HCT116 (cell line): ENCODE measurements around the gene FN3KRP. TPM values are rescaled to one million over a fixed set of nuclear protein-coding genes. Genes with fewer than 3 reads are reported as not detected.

Experiments used
- ATAC-seq: fragments of 200-7000 bp; cut with Tn5 transposase; 2 replicates; pipeline ENCODE4 v1.9.1; 2020; ENCODE audit warnings: mild to moderate bottlenecking, moderate library complexity
- BruUV-seq: library from RNA; stranded (reverse); fragments of 400-500 nt; replicated peaks from 2 replicates; lab custom pipeline; 2021; lab: Mats Ljungman, UMichigan
- CTCF ChIA-PET: fragments of 300-600 bp; sonication (Branson Sonifier 250); formaldehyde crosslinking; loops from one replicate; lab custom pipeline; 2021; ENCODE audit warnings: antibody characterized with exemption; lab: Charles Lee
- POLR2A ChIA-PET: fragments of 300-600, 350-600 bp; sonication (Branson Sonifier 250); formaldehyde crosslinking; loops from one replicate; lab custom pipeline; 2021; ENCODE audit warnings: antibody characterized with exemption; lab: Charles Lee
- RAD21 ChIA-PET, 2 experiments: fragments of 300-600 bp; sonication (Branson Sonifier 250); formaldehyde crosslinking; loops; one replicate each; lab custom pipeline; 2023; ENCODE audit warnings: low total read pairs in 2 of 2; ENCODE audit not compliant: uncharacterized antibody in 2 of 2, unreplicated experiment in 2 of 2, low non-redundant PET in 1 of 2; lab: Charles Lee
- DNase-seq: peaks from one replicate; pipeline ENCODE4 v3.0.0-alpha.2; 2010; ENCODE audit warnings: low read depth, low spot score
- H2AFZ ChIP-seq: fragments of 200-600 bp; shearing (Covaris generic), sonication (generic); 2 replicates; pipeline ENCODE4 v1.6.1; 2017; ENCODE audit warnings: low read depth, mixed run types, mixed read lengths, antibody characterized with exemption, low read length; ENCODE audit not compliant: poor library complexity, severe bottlenecking
- H3K27ac ChIP-seq: 2 replicates; pipeline ENCODE4 v1.5.1; 2012; ENCODE audit warnings: low read depth, low read length
- H3K27me3 ChIP-seq: fragments of 200-600 bp; sonication (generic); 2 replicates; pipeline ENCODE4 v1.6.1; 2016; ENCODE audit warnings: mixed run types, low read length, mixed read lengths; ENCODE audit not compliant: insufficient read depth
- H3K36me3 ChIP-seq, 2 experiments: fragments of 200-500 bp in 1 of 2; fragments of 200-600 bp in 1 of 2; sonication (Bioruptor generic) in 1 of 2; sonication (generic) in 1 of 2; 2 replicates each; pipeline versions ENCODE4 v1.5.1 to v1.6.1; 2014 to 2016; ENCODE audit warnings: low read length in 2 of 2, inconsistent platforms in 1 of 2, mixed read lengths in 1 of 2, mixed run types in 1 of 2; ENCODE audit not compliant: insufficient read depth in 2 of 2, control insufficient read depth in 1 of 2
- H3K4me1 ChIP-seq, 2 experiments: fragments of 200-600 bp in 1 of 2; sonication (generic) in 1 of 2; 2 replicates each; pipeline versions ENCODE4 v1.5.1 to v1.6.1; 2012 to 2017; ENCODE audit warnings: low read length in 2 of 2, inconsistent platforms in 1 of 2, mild to moderate bottlenecking in 1 of 2, mixed read lengths in 1 of 2, mixed run types in 1 of 2, moderate library complexity in 1 of 2; ENCODE audit not compliant: insufficient read depth in 2 of 2, control insufficient read depth in 1 of 2
- H3K4me2 ChIP-seq: fragments of 200-600 bp; sonication (generic); 2 replicates; pipeline ENCODE4 v1.6.1; 2017; ENCODE audit warnings: mixed run types, low read length, mixed read lengths
- H3K4me3 ChIP-seq, 2 experiments: fragments of 200-600 bp in 1 of 2; sonication (generic) in 1 of 2; replicated peaks in 1 of 2; 2 replicates each; pipeline ENCODE4 v1.5.1; 2011 to 2016; ENCODE audit warnings: low read length in 2 of 2, control low read depth in 1 of 2, low read depth in 1 of 2, mild to moderate bottlenecking in 1 of 2, mixed read lengths in 1 of 2, mixed run types in 1 of 2
- H3K79me2 ChIP-seq: fragments of 200-600 bp; sonication (generic); 2 replicates; pipeline ENCODE4 v1.6.1; 2017; ENCODE audit warnings: mild to moderate bottlenecking, mixed run types, low read length, moderate library complexity, mixed read lengths; ENCODE audit not compliant: insufficient read depth
- H3K9ac ChIP-seq: fragments of 200-600 bp; sonication (generic); 2 replicates; pipeline ENCODE4 v1.6.1; 2016; ENCODE audit warnings: low read length, mixed read lengths
- H3K9me2 ChIP-seq: fragments of 200-600 bp; sonication (generic), shearing (Covaris generic); 2 replicates; pipeline ENCODE4 v1.6.1; 2017; ENCODE audit warnings: mixed run types, mild to moderate bottlenecking, moderate library complexity; ENCODE audit not compliant: insufficient read depth
- H3K9me3 ChIP-seq, 2 experiments: fragments of 200-500 bp in 1 of 2; fragments of 200-600 bp in 1 of 2; sonication (Bioruptor generic) in 1 of 2; sonication (generic) in 1 of 2; 2 replicates each; pipeline ENCODE4 v1.6.1; 2014 to 2017; ENCODE audit warnings: low read length in 2 of 2, mixed read lengths in 2 of 2, inconsistent platforms in 1 of 2, low read depth in 1 of 2, mild to moderate bottlenecking in 1 of 2, mixed run types in 1 of 2, moderate library complexity in 1 of 2; ENCODE audit not compliant: control insufficient read depth in 1 of 2, insufficient read depth in 1 of 2
- H4K20me1 ChIP-seq: fragments of 200-600 bp; sonication (generic), shearing (Covaris generic); 2 replicates; pipeline ENCODE4 v1.6.1; 2017; ENCODE audit warnings: mixed run types, mild to moderate bottlenecking, moderate library complexity; ENCODE audit not compliant: insufficient read depth
- ATF3 ChIP-seq: IDR thresholded peaks from 2 replicates; pipeline ENCODE4 v1.6.1; 2012
- CBX3 ChIP-seq: IDR thresholded peaks from 2 replicates; pipeline ENCODE4 v1.6.1; 2012; ENCODE audit warnings: low read depth
- EGR1 ChIP-seq: IDR thresholded peaks from 2 replicates; pipeline ENCODE4 v1.6.1; 2012; ENCODE audit warnings: low read depth
- ELF1 ChIP-seq: IDR thresholded peaks from 2 replicates; pipeline ENCODE4 v1.6.1; 2012; ENCODE audit warnings: low read depth, borderline replicate concordance
- EZH2 ChIP-seq: fragments of 200-600 bp; sonication (generic); IDR thresholded peaks from 2 replicates; pipeline ENCODE4 v1.6.1; 2017; ENCODE audit warnings: antibody characterized with exemption, mixed run types
- FOSL1 ChIP-seq: IDR thresholded peaks from 2 replicates; pipeline ENCODE4 v1.6.1; 2012; ENCODE audit warnings: low read depth
- JUND ChIP-seq: IDR thresholded peaks from 2 replicates; pipeline ENCODE4 v1.6.1; 2012
- MAX ChIP-seq: IDR thresholded peaks from 2 replicates; pipeline ENCODE4 v1.6.1; 2012
- POLR2AphosphoS5 ChIP-seq: IDR thresholded peaks from 2 replicates; pipeline ENCODE4 v1.6.1; 2011; ENCODE audit warnings: mild to moderate bottlenecking, low read depth, low read length, moderate library complexity
- SP1 ChIP-seq: IDR thresholded peaks from 2 replicates; pipeline ENCODE4 v1.6.1; 2012; ENCODE audit warnings: low read depth
- YY1 ChIP-seq: IDR thresholded peaks from 2 replicates; pipeline ENCODE4 v1.6.1; 2011; ENCODE audit warnings: low read length, low read depth, moderate library complexity, mild to moderate bottlenecking; ENCODE audit not compliant: insufficient replicate concordance; ENCODE audit errors: extremely low read depth
- ZFX ChIP-seq: fragments of 450-650 bp; IDR thresholded peaks from 2 replicates; pipeline ENCODE4 v1.6.1; 2017
- ZNF274 ChIP-seq: fragments of 200-500 bp; sonication (Bioruptor generic); IDR thresholded peaks from 2 replicates; pipeline ENCODE4 v1.6.1; 2014; ENCODE audit warnings: mild to moderate bottlenecking, low read depth, low read length, inconsistent platforms
- intact Hi-C: fragments of 100-400 bp; cut with micrococcal nuclease; formaldehyde crosslinking; loops from 2 replicates; pipeline ENCODE4 v1.10.0; 2022
- total RNA-seq: library from RNA; stranded (reverse); gene quantifications from one replicate; pipeline ENCODE4 v1.2.1, GENCODE V29; 2021; ENCODE audit not compliant: unreplicated experiment
- TF ChIP-seq, protein P1 (sequence below): IDR thresholded peaks from 2 replicates; pipeline ENCODE4 v1.6.1; 2011; ENCODE audit warnings: mild to moderate bottlenecking, low read length, moderate library complexity; ENCODE audit not compliant: insufficient replicate concordance; ENCODE audit errors: extremely low read depth

Gene FN3KRP
- total RNA-seq, 1 experiment from 2014 or later = 35.2 TPM

DNA sequence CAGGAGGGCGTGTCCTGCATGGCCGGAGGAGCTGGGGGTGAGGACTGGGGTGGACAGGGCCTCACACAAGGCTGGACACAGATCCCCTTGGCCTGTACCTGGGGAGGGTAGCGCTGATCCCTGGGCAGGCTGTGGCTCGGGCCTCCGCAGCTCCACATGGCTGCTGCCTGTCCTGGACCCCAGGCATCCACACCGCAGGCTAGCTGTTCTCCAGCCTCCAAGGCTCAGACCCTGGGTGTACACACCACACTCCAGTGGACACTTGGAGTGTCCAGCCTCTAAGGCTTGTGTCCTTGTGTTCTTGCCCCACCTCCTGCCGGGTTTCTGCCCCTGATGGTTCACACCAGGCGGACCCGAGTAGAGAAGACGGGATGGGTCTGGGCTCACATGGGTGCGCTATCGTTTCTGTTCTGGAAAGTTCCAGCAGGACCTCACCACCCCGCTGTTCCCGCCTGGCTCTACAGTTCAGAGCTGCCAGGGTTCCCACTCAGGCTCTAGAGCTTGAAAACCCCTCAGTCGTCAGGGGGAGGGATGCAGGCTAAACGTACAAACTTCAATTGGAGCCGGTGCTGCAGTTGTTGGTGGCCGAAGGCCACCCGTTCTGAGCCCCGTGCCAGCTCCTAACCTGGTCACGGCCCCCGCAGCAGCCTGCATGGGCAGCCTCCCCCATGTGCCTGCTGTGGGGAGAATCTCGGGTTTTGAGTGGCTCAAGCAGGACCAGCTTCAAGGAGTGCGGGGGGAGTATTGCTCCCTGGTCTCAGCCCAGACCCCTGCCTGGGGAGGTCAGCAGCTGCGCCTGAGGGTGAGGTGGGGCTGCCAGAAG is 6.6 kb upstream of the FN3KRP start:
- ATAC-seq = no peak
- Histone ChIP-seq H3K9me2 (no peaks in the 10 kb centered on the region), H4K20me1 (no peaks in the 10 kb centered on the region), H3K27ac (no peak overlapping the region; the same call in 1 of the 2 replicates), H3K4me2 (no peak overlapping the region), H3K36me3 (no peaks in the 10 kb centered on the region), H3K4me3 (no peak overlapping the region), H3K79me2 (no peaks in the 10 kb centered on the region), H3K9me3 (no peaks in the 10 kb centered on the region), H3K27me3 (no peaks in the 10 kb centered on the region)
- ChIA-PET RAD21 (no interaction called here), CTCF (no interaction called here)
- no TSS peak for BruUV-seq
- intact Hi-C loops = no loop called here
- no peak for TF ChIP-seq ATF3
- no peak for TF ChIP-seq JUND
- TF ChIP-seq POLR2AphosphoS5 = no peak
- no peak for TF ChIP-seq ZFX
- TF ChIP-seq ZNF274 = no peak
- no peak for TF ChIP-seq CBX3
- no peak for TF ChIP-seq FOSL1
- TF ChIP-seq EZH2 = no peak
- TF ChIP-seq, protein P1, sequence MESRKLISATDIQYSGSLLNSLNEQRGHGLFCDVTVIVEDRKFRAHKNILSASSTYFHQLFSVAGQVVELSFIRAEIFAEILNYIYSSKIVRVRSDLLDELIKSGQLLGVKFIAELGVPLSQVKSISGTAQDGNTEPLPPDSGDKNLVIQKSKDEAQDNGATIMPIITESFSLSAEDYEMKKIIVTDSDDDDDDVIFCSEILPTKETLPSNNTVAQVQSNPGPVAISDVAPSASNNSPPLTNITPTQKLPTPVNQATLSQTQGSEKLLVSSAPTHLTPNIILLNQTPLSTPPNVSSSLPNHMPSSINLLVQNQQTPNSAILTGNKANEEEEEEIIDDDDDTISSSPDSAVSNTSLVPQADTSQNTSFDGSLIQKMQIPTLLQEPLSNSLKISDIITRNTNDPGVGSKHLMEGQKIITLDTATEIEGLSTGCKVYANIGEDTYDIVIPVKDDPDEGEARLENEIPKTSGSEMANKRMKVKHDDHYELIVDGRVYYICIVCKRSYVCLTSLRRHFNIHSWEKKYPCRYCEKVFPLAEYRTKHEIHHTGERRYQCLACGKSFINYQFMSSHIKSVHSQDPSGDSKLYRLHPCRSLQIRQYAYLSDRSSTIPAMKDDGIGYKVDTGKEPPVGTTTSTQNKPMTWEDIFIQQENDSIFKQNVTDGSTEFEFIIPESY = no peak
- TF ChIP-seq YY1 = no peak
- no peak for TF ChIP-seq ELF1
- TF ChIP-seq SP1 = no peak
- TF ChIP-seq MAX = no peak
- no peak for TF ChIP-seq EGR1
- TF ChIP-seq, all 23 proteins: peak for 0
- POLR2A ChIA-PET = no interaction called here
- Histone ChIP-seq H2AFZ (no peak overlapping the region), H3K9ac (no peak overlapping the region), H3K4me1 (peaks cover 0 to 7% of the 10 kb centered on the region in 2 experiments; a peak in 2 of 4 replicates)
- no peak for DNase-seq
